NCI-H774 (cell line): ENCODE data around the gene LSM6.
A peak's percentile ranks its signal among the peaks of the same experiment; 100 is the strongest.

Source experiments
- DNase-seq: peaks from one replicate; lab custom pipeline; 2025; lab: John Stamatoyannopoulos, UW

The LSM6 gene

DNA sequence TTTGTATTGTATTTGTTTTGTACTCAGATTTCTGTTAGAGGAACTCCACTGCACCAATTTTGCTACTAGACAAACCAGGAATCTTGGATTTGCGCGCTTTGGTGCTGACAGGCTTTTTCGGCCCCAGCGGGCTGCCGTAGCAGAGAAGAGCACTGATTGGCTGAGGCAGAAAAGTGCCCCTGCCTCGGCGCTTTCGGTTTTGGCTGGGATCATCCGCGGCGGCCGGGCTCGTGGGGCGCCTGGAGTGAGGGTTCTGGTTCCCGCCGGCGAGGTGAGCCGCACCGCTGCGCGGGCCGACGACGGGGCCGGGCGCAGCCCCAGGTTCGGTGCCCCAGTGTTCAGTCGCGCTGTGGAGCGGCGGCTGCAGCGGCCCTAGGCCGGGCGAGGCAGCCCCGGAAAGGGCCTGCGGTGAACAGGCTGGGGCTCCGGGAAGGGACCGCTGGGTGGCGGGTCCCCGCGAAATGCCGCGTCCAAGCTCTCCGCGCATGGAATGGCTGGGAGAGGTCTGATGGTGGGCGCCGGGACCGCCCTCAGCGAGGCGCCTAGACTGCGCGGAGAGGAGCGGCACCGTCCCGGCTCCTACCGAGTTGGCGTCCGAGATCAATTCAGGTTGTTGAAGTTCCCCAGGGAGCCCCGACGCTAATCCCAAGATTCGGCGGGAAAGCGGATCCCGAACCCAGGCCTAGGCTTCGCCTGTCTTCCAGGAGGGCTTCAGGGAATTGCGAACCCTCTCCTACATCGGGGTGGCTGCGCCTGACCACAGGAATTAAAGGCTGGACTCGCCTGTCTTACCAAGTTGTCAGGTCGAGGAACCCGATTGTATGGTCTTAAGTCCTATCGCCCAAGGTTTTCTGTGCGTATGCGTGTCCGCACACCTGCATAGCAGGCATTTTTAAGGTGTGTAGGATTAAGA, at the start of gene LSM6:
Gene LSM6, plus strand, starts transcription at position 178 of the 913 bp plus-strand sequence. CDS start 7,204 bp downstream, outside the sequence.
- peak; percentile 71 for DNase-seq

DNA sequence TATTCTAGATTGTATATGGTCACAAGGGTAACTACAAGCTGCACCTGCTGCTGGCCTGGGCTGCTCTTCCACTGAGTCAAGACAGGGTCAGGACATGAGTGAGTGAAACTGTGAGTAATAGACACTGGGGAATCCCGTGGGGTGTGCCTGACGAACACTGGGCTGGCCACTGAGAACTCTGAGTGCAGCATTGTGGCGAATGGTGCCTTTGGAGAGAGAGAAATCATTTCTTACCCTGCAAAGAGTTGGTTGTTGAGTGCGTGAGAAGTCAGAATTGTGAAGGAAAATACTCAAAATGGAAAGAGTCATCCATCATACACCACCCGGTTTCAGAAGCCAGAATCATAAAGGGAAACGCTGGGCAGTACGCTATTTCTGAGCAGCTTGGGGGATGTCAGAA, 43.1 kb upstream of the LSM6 start:
- DNase-seq, result no peak

DNA sequence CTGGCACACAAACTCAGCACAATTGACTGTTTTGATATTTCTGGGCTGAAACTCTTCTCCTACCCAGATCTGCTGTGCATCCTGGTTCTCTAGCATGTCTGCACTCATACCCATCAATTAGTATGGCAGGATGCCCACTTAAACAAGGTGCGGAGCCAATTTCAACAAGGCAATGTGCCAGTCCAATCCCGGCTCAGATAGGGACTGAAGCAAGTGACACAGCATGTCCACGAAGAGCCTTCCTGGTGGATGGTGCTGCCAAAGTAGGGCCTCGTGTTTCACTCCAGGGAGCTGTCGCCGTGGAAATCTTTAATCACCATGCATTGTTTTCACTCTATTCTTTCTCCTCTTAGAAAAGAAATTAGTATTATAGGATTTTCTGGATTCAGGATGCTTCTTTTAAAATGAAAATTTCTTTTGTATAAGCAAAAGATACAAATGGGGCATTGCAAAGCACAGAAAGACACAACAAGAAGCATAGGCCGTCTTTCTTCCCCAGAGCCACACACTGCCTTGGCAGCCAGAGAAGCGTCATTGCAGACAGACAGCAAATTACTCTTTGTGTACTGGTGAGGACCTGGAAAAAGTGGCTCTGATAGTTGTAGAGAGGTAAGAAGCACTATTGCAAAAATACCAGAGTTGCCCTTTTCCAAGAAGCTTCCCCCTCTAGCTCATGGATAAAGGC, 40.6 kb upstream of the LSM6 start:
- peak; percentile 67 for DNase-seq

DNA sequence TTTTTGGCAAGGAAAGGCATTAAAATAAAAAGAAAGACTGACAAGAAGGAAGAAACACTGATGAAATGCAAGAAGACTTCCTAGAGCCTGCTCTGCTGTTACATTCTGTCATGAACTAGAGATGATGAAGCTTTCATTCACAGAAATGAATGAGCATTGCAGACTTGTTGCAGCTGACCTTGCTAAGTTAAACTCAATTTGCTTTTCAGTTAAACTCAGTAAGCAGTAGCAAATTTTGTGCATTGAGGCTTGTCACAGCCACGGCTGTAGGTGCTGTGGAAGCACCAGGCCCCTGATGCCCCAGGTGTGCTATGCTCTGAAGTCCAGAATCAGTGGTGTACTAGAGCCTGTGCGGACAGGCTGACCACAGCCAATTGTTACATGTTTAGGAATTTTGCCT, 39.6 kb upstream of the LSM6 start:
- DNase-seq, result no peak

DNA sequence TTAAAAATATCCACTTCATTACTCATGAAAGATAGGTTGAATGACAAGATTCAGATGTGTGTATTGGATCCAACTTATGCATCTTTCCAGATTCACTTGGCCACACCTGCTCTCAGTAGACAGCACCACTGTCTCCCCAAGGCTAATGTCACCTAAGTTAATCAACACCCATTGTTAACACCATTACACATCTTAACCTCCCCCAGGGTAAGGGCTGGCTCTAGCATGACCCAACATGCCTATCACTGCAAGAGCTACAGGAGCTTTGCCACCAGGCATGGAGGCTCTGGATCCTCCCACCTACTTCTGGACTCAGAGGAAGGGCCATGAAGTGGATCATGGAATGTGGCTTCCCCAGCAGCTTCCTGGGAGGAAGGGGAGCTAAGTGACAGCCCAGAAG, 32.8 kb upstream of the LSM6 start:
- no peak for DNase-seq

DNA sequence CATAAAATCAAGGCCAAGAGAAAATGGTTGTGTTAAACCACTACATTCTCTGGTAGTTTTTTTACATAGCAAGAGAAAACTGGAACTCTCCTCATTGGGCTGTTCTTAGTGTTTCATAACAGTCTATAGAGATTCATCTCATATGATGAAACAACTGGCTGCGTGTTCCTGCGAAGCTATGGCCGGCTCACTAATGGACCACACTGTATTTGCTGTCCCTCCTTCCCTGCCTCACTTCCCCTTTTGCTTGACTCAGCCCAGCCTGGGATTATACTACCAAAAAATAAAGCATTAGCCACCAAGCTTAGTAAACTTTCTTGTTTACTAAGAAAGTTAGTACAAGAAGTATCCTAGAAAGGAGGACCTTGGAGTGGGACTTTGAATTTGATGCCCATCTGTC, 31.6 kb upstream of the LSM6 start:
- DNase-seq, result no peak

DNA sequence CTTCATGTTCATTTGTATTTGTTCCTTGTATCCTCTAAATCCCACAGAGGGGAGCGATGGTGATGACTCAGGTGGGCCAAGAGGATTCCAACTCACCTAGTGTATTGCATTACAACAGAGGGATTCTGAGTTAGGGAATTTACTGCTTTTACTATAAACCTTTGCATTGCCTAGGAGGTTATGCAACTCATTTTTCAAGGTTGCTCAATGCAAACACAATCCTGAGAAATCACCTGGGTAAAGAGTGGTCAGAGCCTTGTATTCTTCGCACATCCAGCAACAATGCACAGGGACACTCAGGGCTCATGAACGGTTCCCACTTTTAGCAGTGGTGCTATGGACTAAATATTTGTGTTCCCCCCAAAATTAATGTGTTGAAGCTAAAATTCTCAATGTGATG, 28.6 kb upstream of the LSM6 start:
- DNase-seq, result no peak

DNA sequence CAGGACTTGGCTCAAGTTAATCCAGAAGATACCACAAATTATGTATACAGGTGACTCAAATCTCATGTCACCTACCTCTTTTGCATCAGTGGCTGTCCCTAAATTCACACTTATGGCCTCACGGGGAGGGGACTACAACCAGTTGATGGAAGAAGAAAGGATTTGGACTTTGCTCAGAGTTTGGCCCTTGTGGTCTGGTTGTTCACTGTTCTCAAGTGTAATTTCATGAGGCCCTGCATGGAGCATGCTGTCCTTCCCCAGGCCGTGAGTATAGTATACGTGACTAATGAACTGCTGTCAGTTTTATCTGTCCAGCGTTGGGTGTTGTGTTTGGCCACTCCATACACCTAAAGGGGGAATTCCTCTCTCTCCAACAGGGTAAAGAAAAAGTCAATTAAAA, 27.5 kb upstream of the LSM6 start:
- DNase-seq, result no peak

DNA sequence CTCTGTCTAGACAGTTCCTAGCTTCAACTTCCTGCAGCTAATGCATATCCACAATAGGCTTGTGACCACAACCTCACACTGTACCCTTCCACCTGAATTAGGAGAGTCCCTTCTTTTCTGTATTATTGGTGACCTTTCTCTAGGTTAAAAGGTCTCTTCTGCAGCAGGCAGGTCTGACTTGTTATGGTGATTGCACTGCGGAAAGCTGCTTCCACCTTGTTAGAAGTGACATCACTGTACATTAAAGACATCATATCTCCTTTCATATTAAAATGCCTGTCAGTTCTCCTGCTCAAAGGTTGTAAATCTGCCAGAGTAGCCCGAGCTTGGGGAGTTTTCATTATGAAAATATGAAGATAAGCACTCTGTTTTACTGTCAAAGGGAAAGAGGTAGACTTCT, 21.5 kb upstream of the LSM6 start:
- DNase-seq, result no peak

DNA sequence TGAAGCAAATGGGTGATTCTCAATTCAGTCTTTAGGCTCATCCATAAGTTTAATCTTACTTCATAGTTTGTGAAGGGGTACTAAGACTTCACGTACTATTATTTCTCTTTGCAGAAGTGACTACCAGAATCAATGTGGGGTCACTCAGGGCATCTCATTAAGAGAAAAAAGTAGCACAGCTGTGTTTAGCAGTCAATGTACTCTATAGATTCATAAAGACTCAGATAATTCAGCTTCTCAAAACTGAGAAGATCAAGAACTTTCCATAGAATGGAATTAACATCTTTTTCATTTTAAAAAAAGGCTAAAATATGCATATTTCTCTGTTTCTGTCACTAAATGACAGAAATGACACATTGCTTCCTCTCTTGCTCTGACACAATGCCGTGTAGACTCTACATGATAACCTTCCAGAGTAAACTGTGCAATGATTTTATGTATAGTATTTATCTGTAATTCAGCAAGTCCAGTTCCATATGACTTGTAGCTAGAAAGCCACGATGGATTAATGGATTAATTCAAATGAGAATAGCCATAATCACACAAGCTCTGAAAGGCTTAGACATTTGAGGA, 20.3 kb upstream of the LSM6 start:
- DNase-seq, result no peak

DNA sequence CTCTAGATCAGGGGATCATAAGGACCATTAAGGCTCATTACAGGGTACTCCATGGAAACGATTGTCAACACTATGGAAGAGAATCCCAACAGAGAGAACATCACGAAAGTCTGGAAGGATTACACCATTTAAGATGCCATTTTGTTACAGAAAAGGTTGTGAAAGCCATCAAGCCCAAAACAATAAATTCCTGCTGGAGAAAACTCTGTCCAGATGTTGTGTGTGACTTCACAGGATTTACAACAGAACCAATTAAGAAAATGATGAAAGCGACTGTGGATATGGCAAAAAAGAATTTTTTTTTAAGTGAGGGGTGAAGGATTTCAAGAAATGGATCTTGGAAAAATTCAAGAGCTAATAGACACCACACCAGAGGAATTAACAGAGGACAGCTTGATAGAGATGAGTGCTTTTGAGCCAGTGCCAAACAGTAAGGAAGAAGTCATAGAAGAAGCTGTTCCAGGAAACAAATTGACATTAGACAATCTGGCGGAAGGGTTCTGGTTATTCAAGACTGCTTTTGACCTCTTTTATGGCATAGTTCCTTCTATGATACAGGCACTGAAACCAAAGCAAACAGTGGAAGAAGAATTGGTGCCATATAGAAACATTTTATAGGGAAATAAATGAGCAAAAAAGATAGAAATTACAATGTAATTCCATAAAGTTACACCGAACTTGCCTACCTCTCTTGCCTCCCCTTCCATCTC, 17.3 kb upstream of the LSM6 start:
- DNase-seq, result no peak

DNA sequence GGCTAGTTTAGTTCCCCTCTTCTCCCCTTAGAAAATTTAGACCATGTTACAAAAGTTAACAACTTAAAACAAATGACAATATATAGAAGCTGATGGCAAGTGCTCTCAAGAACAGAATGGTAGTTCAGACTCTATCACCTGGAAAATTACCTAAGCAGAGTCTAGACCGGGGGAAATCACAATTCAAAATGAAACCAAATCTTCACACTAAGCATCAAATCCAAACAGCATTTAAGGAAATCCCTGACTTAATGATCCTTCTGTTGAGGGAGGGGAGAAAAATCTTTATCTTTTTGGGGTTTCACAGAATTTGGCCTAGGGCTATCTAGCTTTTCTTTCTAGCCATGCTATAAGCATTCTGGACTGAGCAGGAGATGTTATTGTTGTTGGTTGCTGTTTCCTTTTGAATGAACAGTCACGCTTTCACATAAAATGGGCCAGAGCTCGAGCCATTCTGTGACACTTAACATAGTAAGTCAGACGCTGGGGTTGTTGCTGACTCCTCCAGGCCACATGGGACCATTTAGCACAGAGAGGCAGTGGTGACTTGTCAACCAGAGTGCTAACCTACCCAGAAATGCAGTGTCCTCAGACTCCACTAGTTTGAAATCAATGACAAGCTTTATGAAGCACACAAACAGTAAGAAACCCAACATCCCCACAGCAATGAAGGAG, 16.0 kb upstream of the LSM6 start:
- no peak for DNase-seq

DNA sequence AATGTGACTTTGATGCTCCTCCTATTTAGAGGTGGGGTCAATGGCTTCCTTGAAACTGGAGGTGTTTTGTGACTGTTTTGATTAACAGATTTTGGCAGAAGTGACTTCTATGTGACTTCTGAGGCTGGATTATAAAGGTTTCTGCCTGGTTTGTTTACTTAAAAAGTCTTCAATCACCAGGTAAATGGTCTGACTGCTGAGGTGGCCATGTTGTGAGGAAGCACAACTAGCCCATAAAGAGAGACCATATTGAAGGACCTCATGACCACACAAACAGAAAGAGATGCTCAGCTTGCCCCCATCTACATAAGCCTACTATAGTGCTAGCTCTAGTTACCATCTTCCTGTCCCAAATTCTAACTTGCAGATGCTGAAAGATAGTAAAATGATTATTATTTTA, 14.3 kb upstream of the LSM6 start:
- DNase-seq, result no peak

DNA sequence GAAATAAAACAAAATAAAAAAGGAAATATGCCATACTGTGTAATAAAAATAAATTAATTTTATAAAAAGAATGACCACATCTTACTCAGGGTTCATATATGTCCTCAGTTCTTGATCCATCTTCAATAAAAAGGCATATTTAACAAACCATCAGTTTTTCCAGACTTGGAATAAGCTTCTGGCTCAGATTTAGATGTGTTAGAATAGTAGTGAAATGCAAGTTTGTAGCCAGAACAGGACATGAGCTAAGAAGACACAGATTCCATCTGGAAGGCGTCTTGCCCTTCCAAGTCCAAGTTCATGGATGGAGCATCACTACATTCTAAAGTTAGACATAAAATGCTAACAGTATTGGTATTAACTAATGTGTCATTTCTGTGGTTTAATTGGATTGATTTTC, 10.3 kb upstream of the LSM6 start:
- DNase-seq, result no peak

DNA sequence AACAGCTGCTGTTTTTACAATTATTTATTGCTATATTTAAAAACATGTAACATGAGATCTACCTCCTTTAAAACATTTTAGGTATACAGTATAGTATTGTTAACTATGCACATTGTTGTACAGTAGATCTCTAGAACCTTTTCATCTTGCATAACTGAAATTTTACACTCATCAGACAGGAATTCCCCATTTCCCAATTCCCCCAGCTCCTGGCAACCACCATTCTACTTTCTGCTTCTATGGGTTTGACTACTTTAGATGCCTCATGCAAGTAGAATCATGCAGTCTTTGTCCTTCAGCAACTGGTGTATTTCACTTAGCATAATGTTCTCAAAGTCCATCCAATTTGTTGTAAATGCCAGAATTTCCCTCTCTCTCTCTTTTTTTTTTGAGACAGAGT, 9.7 kb upstream of the LSM6 start:
- no peak for DNase-seq

DNA sequence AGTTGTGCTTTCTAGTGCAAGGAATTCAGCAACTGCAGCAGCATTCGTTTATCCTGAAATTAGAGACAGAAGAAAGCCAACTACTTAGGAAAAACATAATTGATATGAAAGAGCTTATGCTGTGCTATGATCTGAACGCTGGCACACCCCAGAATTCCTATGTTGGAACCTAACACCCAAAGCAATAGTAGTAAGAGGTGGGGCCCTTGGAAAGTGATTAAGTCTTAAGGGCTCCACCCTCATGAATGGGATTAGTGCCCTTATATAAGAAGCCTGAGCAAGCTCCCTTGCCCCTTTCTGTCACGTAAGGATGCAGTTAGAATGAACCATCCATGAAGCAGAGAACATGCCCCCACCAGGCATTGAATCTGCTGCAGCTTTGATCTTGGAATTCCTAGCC, 5.4 kb upstream of the LSM6 start:
- DNase-seq, result no peak

DNA sequence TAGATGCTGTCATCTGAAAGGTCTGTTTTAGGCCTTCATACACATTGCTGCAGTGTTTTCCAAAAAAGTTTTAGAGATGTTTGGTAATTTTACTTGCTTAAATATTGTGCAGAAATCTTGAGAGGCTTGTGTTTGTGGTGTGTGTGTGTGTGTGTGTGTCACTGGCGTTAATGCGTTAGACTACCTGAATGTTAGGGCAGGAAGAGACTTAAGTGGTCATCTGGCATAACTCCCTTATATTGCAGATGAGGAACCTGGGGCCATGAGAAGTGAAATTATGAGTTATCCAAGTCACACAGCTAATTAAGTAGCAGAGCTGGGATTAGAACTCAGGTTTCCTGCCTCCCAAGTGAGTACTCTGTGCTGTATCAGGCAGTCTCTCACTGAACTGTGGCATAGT, 1.4 kb downstream of the LSM6 start:
- no peak for DNase-seq

DNA sequence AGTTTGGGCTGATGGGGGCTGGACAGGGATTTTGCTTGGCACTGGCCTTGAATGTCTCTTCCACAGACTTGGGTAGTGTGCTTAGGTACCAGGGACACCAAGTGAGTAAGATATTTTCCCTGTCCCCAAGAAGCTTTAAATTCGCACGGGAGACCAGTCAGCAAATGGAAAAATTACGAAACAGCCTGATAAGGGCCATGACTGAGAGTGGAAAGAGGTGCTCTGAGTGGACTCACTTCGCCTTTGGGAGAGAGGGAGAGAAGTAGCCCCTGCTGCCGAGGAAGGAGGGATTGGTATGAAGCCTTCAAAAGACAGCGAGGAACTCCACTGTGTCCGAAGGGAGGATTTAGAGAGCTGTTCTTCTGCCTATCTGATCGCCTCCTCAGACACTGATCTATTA, 2.6 kb downstream of the LSM6 start:
- DNase-seq, result no peak

DNA sequence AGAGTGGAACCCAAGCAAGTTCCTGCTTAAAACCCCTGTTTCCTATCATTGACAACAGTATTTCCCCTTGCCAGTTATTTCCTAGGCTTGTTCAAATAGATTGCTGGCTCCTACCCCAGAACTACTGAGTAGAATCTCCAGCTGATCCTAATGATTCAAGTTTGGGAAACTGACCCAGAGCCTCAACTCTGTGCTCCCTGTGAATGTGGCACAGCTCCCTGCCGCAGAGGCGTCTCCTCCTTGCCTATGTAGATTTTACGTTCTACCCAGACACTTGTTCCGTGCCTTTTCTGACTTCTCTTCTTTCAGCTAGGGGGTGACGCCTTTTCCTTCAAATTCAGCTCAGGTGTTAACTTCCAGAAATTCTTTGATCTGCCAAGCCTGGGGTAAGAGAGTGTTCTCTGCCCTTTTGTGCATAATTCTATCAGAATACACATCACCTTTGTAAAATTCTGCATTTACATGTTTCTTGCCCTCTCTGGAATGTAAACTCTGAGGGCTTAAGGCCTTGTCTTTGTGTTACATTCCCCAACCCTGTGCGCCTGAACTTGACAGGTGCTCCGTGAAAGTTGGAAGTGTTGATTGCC, 4.4 kb downstream of the LSM6 start:
- DNase-seq, result no peak

DNA sequence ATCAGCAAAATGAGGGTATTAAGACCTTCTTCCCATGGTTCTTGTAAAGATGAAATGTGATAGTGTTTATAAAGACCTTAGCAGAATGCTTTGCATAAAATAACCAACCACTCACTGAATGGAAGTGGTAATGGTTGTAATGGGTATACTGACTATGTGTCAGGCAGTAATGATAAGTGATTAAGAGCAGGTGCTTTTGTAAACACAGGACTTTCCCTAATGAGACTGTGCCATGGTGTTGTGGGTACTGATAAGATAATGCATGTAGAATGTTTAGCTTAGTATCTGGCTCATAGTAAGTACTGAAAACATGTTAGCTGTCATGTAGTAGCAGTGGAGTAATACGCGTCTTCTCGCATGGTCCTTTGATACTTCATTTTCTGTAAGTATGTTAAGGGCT, 6.9 kb downstream of the LSM6 start:
- no peak for DNase-seq

DNA sequence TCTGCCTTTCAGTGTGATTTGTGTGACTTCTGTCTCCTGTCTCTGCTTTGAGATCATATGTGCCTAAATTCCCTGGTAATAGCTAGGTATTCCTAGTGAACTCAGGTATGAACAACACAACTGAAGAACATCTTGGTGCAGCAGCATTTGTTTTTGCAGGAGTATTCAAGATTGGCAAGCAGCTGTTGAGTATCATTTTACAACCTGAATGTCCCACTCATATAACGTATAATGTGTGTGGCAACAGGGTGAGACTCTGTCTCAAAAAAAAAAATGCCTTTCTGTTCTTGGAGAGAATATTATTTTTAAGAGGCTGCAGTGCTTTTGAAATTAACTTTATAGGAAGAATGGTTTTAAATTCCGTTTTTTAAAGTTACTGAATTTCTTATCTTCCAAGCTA, 7.7 kb downstream of the LSM6 start:
- no peak for DNase-seq

DNA sequence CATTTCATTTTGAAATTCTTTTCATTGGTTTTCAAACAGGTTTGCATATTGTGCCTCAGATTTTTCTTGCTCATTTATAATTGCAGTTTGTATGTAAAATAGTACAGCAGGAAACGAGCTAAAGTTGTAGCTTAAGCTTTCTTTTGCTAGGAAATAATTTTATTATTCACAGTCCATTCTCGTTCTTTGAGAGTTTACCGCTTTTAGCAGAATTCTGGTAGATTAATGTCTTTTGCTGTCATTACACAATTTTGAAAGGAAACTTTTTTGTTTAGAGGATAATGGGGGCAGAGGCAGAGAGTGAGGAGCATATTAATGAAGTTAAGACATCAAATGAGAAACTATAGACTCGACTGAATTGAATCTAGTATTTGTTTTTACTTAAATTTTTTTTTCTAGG, 10.5 kb downstream of the LSM6 start:
- no peak for DNase-seq
